HEK293 (cell line): ENCODE results near the gene NDFIP2.
A peak's percentile ranks its signal among the peaks of the same experiment; 100 is the strongest.

Experiments
- CTCF ChIA-PET: fragments of 350-600 bp; formaldehyde crosslinking; extraction: SDS; loops from one replicate; lab custom pipeline; 2021; ENCODE audit warnings: antibody characterized with exemption; lab: Yijun Ruan, JAX
- POLR2A ChIA-PET: fragments of 300-600 bp; formaldehyde crosslinking; extraction: SDS; loops from one replicate; lab custom pipeline; 2020; ENCODE audit warnings: antibody characterized with exemption, inconsistent platforms; lab: Yijun Ruan, JAX
- H3K27ac ChIP-seq: fragments of 200-500 bp; sonication (Bioruptor generic); 2 replicates; pipeline ENCODE4 v1.5.1; 2014; ENCODE audit warnings: low read depth, low read length, control low read depth, inconsistent platforms; ENCODE audit errors: extremely low read depth
- H3K36me3 ChIP-seq, 2 experiments: fragments of 200-500 bp in 1 of 2; sonication (Bioruptor generic) in 1 of 2; 1 replicate in 1 of 2; 2 replicates in 1 of 2; pipeline ENCODE4 v1.5.1; 2014 to 2017; ENCODE audit warnings: inconsistent platforms in 2 of 2, low read length in 2 of 2; ENCODE audit not compliant: control insufficient read depth in 2 of 2, insufficient read depth in 1 of 2
- H3K4me1 ChIP-seq: fragments of 200-500 bp; sonication (Bioruptor generic); 2 replicates; pipeline ENCODE4 v1.5.1; 2014; ENCODE audit warnings: mild to moderate bottlenecking, low read length, inconsistent platforms; ENCODE audit not compliant: control insufficient read depth, insufficient read depth
- H3K4me3 ChIP-seq: 2 replicates; pipeline ENCODE4 v1.5.1; 2011; ENCODE audit warnings: low read depth, mild to moderate bottlenecking, control low read depth, low read length, moderate library complexity
- H3K9me3 ChIP-seq: fragments of 200-500 bp; sonication (Bioruptor generic); 2 replicates; pipeline ENCODE4 v1.5.1; 2014; ENCODE audit warnings: low read depth, low read length, inconsistent platforms; ENCODE audit not compliant: control insufficient read depth, insufficient read depth
- RBAK ChIP-seq: fragments of 450-650 bp; formaldehyde crosslinking; IDR thresholded peaks from 2 replicates; pipeline ENCODE4 v1.5.1; 2016; ENCODE audit warnings: missing biosample characterization, missing genetic modification characterization
- SALL2 ChIP-seq: fragments of 450-650 bp; formaldehyde crosslinking; IDR thresholded peaks from 2 replicates; pipeline ENCODE4 v1.5.0; 2017; ENCODE audit warnings: missing biosample characterization, mild to moderate bottlenecking, missing genetic modification characterization, borderline replicate concordance
- SCRT2 ChIP-seq: fragments of 450-650 bp; formaldehyde crosslinking; IDR thresholded peaks from 2 replicates; pipeline ENCODE4 v1.5.1; 2016; ENCODE audit warnings: missing biosample characterization, missing genetic modification characterization
- SETDB1 ChIP-seq: IDR thresholded peaks from one replicate; pipeline ENCODE4 v1.6.1; 2017; ENCODE audit warnings: mild to moderate bottlenecking, low read length, moderate library complexity, mixed read lengths; ENCODE audit not compliant: insufficient read length
- ZEB2 ChIP-seq: fragments of 450-650 bp; formaldehyde crosslinking; IDR thresholded peaks from 2 replicates; pipeline ENCODE4 v1.5.1; 2016; ENCODE audit warnings: missing biosample characterization, missing genetic modification characterization
- ZFP37 ChIP-seq: fragments of 450-650 bp; formaldehyde crosslinking; IDR thresholded peaks from 2 replicates; pipeline ENCODE4 v1.5.1; 2016; ENCODE audit warnings: missing biosample characterization, missing genetic modification characterization
- ZNF121 ChIP-seq: fragments of 450-650 bp; formaldehyde crosslinking; IDR thresholded peaks from 2 replicates; pipeline ENCODE4 v1.5.1; 2016; ENCODE audit warnings: missing biosample characterization, missing genetic modification characterization
- ZNF23 ChIP-seq: fragments of 450-650 bp; formaldehyde crosslinking; IDR thresholded peaks from 2 replicates; pipeline ENCODE4 v1.5.1; 2016; ENCODE audit warnings: missing biosample characterization, missing genetic modification characterization, borderline replicate concordance
- ZNF404 ChIP-seq: fragments of 450-650 bp; formaldehyde crosslinking; IDR thresholded peaks from 2 replicates; pipeline ENCODE4 v1.5.1; 2017; ENCODE audit warnings: missing biosample characterization, missing genetic modification characterization
- ZNF416 ChIP-seq: fragments of 450-650 bp; formaldehyde crosslinking; IDR thresholded peaks from 2 replicates; pipeline ENCODE4 v1.5.1; 2016; ENCODE audit warnings: missing biosample characterization, missing genetic modification characterization
- ZNF473 ChIP-seq: fragments of 450-650 bp; formaldehyde crosslinking; IDR thresholded peaks from 2 replicates; pipeline ENCODE4 v1.5.1; 2017; ENCODE audit warnings: missing biosample characterization, missing genetic modification characterization
- ZNF544 ChIP-seq: fragments of 450-650 bp; formaldehyde crosslinking; IDR thresholded peaks from 2 replicates; pipeline ENCODE4 v1.5.0; 2017; ENCODE audit warnings: missing biosample characterization, missing genetic modification characterization
- ZNF549 ChIP-seq: fragments of 450-650 bp; IDR thresholded peaks from 2 replicates; pipeline ENCODE4 v1.5.1; 2018; ENCODE audit warnings: missing biosample characterization, missing genetic modification characterization, mild to moderate bottlenecking, inconsistent platforms, moderate library complexity
- ZNF558 ChIP-seq: fragments of 450-650 bp; formaldehyde crosslinking; IDR thresholded peaks from 2 replicates; pipeline ENCODE4 v1.5.1; 2016; ENCODE audit warnings: missing biosample characterization, missing genetic modification characterization
- ZNF623 ChIP-seq: fragments of 450-650 bp; formaldehyde crosslinking; IDR thresholded peaks from 2 replicates; pipeline ENCODE4 v1.5.1; 2016; ENCODE audit warnings: missing biosample characterization, missing genetic modification characterization
- ZNF76 ChIP-seq: fragments of 450-650 bp; formaldehyde crosslinking; IDR thresholded peaks from 2 replicates; pipeline ENCODE4; 2016; ENCODE audit warnings: low read depth, missing biosample characterization, missing genetic modification characterization, borderline replicate concordance
- ZNF792 ChIP-seq: fragments of 450-650 bp; formaldehyde crosslinking; IDR thresholded peaks from 2 replicates; pipeline ENCODE4 v1.5.1; 2016; ENCODE audit warnings: missing biosample characterization, missing genetic modification characterization
- ZSCAN16 ChIP-seq: fragments of 450-650 bp; formaldehyde crosslinking; IDR thresholded peaks from 2 replicates; pipeline ENCODE4 v1.5.1; 2016; ENCODE audit warnings: missing biosample characterization, missing genetic modification characterization
- ZXDB ChIP-seq: fragments of 450-650 bp; formaldehyde crosslinking; IDR thresholded peaks from 2 replicates; pipeline ENCODE4 v1.5.1; 2016; ENCODE audit warnings: missing biosample characterization, missing genetic modification characterization
- TF ChIP-seq, protein P1 (sequence below): fragments of 450-650 bp; formaldehyde crosslinking; optimal IDR thresholded peaks from 2 replicates; pipeline ENCODE3; 2016; ENCODE audit warnings: missing biosample characterization, mild to moderate bottlenecking, missing genetic modification characterization
- TF ChIP-seq, protein P2 (sequence below): fragments of 450-650 bp; IDR thresholded peaks from 2 replicates; pipeline ENCODE4 v1.5.1; 2018; ENCODE audit warnings: missing biosample characterization, missing genetic modification characterization
- TF ChIP-seq, protein P3 (sequence below): fragments of 450-650 bp; formaldehyde crosslinking; conservative IDR thresholded peaks from 2 replicates; pipeline ENCODE4 v1.5.1; 2016; ENCODE audit warnings: low read depth, missing biosample characterization, missing genetic modification characterization
- TF ChIP-seq, protein P4 (sequence below): fragments of 450-650 bp; formaldehyde crosslinking; IDR thresholded peaks from 2 replicates; pipeline ENCODE4 v1.5.1; 2016; ENCODE audit warnings: missing biosample characterization, missing genetic modification characterization, borderline replicate concordance

The NDFIP2 gene

DNA sequence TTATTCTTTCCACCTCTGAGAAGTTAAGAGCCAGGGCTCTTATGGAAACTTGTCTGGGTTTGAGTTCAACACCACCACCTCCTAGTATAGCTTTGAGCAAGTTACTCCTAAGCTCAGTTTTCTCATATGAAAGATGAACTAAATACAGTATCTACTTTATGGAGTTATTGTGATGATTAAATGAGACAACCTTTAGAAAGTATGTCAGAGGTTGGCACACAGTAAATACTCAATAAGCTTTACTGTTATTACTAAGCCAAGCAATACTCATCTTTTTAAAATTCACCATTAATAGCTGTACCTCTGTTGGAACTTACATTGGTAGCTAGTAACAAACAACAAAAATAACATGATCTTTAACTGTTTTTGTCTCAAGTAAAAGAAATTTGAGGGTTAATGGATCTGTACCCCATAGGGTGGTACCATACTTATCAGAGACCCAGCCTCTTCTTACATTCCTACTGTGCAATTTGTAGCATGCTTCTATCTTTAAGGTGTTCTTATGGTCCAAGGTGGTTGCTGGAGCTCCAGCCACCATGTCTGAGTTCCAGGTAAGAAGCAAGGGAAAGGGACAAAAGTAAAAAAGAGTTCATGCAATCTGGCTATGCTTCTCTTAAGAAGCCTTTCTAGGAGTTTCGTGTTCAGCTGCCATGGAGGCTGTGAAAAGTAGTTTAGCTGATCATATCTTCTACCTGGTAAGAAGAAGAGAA is 24.1 kb upstream of the NDFIP2 start:
- CTCF ChIA-PET, result interaction anchor here (1.1 to 1.3 kb wide), 2 partner anchors 33 to 85 kb away, joined by 4 to 5 read pairs; no protein-coding TSS in a partner anchor
- H3K4me3 ChIP-seq, result no peak overlapping the region
- H3K9me3 ChIP-seq, result no peaks in the 10 kb centered on the region
- POLR2A ChIA-PET, result no interaction called here
- no peaks in the 10 kb centered on the region for H3K36me3 ChIP-seq
- H3K4me1 ChIP-seq, result no peaks in the 10 kb centered on the region
- no peak overlapping the region for H3K27ac ChIP-seq
- TF ChIP-seq SCRT2 (tag by site-specific recombination) (no peak), ZNF121 (tag by site-specific recombination) (no peak), SETDB1 (peak; percentile 68)

DNA sequence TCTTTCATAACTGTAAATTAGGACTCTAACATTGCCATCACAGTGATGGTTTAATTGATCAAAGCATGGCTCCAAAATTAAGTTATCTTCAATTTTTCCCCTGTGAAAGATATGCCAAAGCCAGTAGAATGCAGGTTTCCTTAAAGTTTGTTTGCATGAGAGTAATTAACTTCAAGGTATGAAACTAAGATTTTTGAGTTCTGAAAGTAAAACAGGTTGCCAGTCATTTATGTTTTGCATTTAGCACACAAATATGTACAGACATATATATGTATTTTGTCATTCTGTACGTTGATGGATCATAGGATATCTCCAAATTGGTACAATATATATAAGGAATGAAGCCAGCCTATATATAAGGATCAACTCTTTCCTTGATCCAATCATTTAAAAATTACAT is 23.6 kb upstream of the NDFIP2 start:
- ChIA-PET CTCF (interaction anchor here (1.3 to 2.7 kb wide), 2 partner anchors 33 to 84 kb away, joined by 5 to 6 read pairs; no protein-coding TSS in a partner anchor), POLR2A (interaction anchor here (1.3 kb wide), 1 partner anchor 24 kb away, joined by 3 read pairs; the partner anchor contains the start of gene NDFIP2)
- Histone ChIP-seq H3K27ac (no peak overlapping the region), H3K4me1 (no peaks in the 10 kb centered on the region), H3K4me3 (no peak overlapping the region), H3K9me3 (no peaks in the 10 kb centered on the region), H3K36me3 (no peaks in the 10 kb centered on the region)
- TF ChIP-seq ZNF558, result no peak
- TF ChIP-seq, protein P1, sequence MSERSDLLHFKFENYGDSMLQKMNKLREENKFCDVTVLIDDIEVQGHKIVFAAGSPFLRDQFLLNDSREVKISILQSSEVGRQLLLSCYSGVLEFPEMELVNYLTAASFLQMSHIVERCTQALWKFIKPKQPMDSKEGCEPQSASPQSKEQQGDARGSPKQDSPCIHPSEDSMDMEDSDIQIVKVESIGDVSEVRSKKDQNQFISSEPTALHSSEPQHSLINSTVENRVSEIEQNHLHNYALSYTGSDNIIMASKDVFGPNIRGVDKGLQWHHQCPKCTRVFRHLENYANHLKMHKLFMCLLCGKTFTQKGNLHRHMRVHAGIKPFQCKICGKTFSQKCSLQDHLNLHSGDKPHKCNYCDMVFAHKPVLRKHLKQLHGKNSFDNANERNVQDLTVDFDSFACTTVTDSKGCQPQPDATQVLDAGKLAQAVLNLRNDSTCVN, result no peak
- no peak for TF ChIP-seq ZNF76 (tag by site-specific recombination)
- no peak for TF ChIP-seq ZNF549
- no peak for TF ChIP-seq ZNF473 (tag by site-specific recombination)
- no peak for TF ChIP-seq ZEB2 (tag by site-specific recombination)
- no peak for TF ChIP-seq ZXDB (tag by site-specific recombination)
- TF ChIP-seq, protein P2, sequence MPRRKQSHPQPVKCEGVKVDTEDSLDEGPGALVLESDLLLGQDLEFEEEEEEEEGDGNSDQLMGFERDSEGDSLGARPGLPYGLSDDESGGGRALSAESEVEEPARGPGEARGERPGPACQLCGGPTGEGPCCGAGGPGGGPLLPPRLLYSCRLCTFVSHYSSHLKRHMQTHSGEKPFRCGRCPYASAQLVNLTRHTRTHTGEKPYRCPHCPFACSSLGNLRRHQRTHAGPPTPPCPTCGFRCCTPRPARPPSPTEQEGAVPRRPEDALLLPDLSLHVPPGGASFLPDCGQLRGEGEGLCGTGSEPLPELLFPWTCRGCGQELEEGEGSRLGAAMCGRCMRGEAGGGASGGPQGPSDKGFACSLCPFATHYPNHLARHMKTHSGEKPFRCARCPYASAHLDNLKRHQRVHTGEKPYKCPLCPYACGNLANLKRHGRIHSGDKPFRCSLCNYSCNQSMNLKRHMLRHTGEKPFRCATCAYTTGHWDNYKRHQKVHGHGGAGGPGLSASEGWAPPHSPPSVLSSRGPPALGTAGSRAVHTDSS (tag by site-specific recombination), result no peak
- no peak for TF ChIP-seq ZNF404 (tag by site-specific recombination)
- TF ChIP-seq ZNF544 (tag by site-specific recombination), result no peak
- TF ChIP-seq ZNF623 (tag by site-specific recombination), result no peak
- no peak for TF ChIP-seq ZNF416 (tag by site-specific recombination)
- TF ChIP-seq, protein P3, sequence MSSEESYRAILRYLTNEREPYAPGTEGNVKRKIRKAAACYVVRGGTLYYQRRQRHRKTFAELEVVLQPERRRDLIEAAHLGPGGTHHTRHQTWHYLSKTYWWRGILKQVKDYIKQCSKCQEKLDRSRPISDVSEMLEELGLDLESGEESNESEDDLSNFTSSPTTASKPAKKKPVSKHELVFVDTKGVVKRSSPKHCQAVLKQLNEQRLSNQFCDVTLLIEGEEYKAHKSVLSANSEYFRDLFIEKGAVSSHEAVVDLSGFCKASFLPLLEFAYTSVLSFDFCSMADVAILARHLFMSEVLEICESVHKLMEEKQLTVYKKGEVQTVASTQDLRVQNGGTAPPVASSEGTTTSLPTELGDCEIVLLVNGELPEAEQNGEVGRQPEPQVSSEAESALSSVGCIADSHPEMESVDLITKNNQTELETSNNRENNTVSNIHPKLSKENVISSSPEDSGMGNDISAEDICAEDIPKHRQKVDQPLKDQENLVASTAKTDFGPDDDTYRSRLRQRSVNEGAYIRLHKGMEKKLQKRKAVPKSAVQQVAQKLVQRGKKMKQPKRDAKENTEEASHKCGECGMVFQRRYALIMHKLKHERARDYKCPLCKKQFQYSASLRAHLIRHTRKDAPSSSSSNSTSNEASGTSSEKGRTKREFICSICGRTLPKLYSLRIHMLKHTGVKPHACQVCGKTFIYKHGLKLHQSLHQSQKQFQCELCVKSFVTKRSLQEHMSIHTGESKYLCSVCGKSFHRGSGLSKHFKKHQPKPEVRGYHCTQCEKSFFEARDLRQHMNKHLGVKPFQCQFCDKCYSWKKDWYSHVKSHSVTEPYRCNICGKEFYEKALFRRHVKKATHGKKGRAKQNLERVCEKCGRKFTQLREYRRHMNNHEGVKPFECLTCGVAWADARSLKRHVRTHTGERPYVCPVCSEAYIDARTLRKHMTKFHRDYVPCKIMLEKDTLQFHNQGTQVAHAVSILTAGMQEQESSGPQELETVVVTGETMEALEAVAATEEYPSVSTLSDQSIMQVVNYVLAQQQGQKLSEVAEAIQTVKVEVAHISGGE, result no peak
- no peak for TF ChIP-seq ZNF792 (tag by site-specific recombination)
- TF ChIP-seq ZSCAN16, result no peak
- no peak for TF ChIP-seq ZFP37 (tag by site-specific recombination)
- TF ChIP-seq RBAK, result no peak
- no peak for TF ChIP-seq ZNF23 (tag by site-specific recombination)
- TF ChIP-seq SALL2 (tag by site-specific recombination), result no peak
- TF ChIP-seq, protein P4, sequence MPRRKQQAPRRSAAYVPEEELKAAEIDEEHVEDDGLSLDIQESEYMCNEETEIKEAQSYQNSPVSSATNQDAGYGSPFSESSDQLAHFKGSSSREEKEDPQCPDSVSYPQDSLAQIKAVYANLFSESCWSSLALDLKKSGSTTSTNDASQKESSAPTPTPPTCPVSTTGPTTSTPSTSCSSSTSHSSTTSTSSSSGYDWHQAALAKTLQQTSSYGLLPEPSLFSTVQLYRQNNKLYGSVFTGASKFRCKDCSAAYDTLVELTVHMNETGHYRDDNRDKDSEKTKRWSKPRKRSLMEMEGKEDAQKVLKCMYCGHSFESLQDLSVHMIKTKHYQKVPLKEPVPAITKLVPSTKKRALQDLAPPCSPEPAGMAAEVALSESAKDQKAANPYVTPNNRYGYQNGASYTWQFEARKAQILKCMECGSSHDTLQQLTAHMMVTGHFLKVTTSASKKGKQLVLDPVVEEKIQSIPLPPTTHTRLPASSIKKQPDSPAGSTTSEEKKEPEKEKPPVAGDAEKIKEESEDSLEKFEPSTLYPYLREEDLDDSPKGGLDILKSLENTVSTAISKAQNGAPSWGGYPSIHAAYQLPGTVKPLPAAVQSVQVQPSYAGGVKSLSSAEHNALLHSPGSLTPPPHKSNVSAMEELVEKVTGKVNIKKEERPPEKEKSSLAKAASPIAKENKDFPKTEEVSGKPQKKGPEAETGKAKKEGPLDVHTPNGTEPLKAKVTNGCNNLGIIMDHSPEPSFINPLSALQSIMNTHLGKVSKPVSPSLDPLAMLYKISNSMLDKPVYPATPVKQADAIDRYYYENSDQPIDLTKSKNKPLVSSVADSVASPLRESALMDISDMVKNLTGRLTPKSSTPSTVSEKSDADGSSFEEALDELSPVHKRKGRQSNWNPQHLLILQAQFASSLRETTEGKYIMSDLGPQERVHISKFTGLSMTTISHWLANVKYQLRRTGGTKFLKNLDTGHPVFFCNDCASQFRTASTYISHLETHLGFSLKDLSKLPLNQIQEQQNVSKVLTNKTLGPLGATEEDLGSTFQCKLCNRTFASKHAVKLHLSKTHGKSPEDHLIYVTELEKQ, result no peak
